CD4-positive, alpha-beta T cell treated with Interleukin-1 beta for 1 hour (primary cell): ENCODE measurements around the gene NSG2.
"Not testable (repeated sequence)": the region's sequence is repeated elsewhere in the genome, so short reads cannot be mapped to it uniquely, and the experiment has no call there.

Source experiments
- DNase-seq, 2 donors: peaks; one replicate each; pipeline ENCODE4 v3.0.0-alpha.2; 2020 to 2022

The NSG2 gene

DNA sequence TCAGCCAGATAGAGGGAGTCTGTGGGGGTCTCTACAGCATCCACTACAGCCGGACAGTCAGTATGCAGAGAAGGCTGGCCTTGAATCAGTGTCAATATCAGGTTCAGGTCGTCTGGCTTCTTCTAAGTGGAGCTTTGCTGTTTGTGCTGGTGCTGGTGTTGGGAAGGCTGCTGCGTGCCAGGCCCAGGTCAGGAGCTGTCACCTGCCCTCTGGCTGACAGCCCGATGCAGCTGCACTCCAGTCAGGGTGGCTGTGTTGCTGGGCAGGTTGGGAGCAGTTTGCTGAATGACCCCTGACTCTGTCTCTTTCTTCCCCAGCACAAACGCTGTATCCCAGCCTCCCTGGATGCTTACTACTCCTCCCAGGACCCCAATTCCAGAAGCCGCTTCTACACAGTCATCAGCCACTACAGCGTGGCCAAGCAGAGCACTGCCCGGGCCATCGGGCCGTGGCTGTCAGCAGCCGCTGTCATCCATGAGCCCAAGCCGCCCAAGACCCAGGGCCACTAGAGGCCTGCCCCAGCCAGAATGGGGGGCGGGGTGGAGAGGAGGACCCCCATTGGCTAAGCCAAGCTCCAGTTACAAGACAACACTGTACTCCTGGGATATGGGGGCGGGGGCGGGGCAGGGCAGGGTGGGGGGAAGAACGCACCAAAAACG, 61.6 kb downstream of the NSG2 start:
- no peak for DNase-seq

DNA sequence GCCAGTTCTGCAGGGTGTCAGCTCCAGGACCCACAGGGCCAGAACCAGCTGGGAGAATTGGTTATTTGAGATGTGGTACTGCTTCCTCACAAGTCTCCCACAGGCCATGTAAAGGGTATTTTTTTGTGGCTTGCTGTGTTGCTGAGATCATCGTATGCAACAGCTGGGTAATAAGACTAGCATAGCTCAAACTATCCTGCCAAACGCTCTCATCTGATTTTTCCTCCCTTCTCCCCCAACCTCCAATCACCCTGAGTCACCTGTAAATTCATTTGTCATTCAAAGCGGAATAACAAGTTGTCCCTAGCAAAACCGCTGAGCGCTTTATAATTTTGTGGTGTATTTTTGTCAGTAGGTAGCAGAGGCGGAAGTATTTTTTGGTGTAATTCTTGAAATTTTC, 63.2 kb downstream of the NSG2 start:
- DNase-seq = no peak

DNA sequence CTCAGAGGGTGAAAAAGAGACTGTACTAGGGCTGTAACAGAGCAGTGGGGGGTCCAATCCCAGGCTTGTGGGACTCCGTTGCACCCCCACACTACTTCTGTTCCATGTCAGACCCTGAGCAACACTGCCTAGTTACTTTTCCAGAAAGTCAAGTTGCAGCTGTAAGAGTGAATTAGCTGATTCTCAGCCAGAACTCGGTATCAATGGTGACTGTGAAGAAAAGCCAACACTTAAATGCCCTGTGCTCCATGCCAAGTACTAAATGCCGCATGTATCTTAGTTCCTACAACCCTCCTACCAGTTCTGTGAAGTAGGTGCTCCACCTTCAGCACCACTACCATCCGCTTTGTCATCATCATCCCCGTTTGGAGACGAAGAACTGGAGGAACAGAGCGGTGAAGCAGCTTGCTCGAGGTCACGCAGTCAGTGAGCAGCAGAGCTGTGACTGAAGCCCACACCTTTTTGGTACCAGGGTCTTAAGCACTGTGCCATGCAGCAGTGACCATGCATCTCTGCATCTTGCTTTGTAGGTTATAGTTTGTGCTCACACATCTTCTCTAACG, 64.3 kb downstream of the NSG2 start:
- no peak for DNase-seq

DNA sequence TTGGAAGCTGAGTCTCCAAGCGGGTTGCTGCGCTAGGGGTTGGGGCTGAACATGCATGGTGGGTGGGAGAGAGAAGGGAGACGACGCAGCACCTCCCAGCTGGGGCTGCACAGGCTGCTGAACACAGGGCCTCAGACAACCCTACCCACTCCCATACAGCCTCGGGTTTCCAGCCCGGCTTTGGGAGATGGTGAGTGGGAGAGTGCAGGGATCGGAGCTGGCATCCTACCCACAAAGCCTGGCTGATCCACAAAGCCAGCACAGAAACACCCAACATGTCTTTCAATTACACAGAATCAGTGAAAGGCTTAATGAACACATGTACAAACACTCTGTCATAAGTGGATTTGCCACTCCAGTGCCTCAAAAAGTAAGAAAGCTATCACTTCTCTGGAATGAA, 64.8 kb downstream of the NSG2 start:
- no peak for DNase-seq

DNA sequence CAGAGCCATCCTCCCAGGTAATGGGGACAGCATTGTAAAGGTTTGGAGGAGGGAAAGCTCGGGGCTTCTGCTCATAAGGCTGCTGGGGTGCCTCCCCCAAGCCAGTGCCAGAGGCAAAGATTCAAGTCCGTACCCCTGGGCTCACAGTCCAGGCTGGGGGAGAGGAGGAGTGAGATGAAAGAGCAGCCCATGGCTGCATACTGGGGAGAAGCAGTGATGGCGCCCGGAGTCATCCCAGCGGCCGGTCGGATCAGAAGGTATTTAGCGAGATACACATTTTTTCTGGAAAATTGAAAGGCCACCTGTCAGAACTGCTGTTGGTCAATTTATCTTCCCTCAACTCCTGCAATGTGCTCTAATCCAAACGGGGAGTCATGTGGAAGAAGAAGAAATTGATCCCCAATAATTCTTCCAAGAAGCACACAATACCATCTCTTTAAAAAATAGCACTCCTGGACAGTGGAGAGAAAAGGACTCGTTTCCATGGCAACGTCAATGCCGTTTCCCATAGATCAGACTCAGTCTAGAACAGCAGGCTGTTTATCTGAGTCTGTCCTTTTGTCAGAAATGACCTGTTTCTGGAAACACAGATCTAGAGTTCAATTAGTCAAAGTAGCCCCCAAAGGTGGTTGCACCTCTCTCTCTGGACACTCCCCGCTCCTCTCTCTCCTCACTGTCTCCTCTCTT, 65.9 kb downstream of the NSG2 start:
- no peak for DNase-seq

DNA sequence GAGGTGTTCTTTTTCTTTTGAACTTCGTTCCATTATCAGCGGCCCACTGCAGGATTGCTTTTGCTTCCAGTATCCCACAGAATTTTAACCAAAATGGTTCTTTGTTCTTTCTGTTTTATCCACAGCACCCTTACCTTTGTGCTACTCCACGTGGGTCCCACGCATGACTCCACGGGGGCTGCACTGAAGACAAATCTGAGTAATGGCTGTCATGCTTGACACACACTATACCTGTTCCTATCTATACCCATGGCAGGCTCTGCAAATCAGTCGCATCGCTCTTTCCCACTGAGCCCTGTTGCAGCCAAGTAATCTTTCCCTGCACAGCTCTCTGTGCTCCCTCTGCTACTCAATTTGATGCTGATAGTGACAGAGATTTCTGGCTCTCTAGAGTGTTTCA, 69.7 kb downstream of the NSG2 start:
- DNase-seq = no peak

DNA sequence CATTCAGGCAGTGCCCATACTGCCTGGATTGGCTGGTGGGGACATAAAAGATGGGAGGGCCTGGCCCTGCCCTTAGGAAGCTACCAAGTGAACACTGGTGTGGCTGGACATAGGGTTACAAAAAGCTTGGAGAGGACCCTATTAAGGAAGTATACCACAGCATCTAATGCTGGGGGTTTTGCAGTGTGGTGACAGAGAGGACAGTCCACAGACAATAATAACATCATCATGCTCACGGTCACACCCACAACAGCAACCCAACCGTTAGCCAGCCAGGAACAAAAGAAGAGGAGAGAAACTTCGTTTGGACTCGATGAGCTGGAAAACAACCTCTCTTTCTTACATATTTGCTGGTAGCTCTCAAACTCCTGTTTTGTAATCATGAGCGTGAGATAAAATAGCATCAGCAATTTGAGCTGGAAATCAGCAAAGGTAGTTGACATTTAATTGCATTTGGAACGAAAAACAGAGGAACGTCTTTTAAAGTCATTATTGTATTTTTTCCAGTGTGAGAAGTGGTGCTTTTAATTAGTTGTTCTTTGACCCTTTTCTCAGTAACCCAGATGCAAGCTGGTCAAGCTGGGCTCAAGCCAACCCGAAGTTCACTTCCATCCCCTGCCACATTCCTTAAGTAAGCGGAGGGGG, 73.4 kb downstream of the NSG2 start:
- DNase-seq = no peak

DNA sequence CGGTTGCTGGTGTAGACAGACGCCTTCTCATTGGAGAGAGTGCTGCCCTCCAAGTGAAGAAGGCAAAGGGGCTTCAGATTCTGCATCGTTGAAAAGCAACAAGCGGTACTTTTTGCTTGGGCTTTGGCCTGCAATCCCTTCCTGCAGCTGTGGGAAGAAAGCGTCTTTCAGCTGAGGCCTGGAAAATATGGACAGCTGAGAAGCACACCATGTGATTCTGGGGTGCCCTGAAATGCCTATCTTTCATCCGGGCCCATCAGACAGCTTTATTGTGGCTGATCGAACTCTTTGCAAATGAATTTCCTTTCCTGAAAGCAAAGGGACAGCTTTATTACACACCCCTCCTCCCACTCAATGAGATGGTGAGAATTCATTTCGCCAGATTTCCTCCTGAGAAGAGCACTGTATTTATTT, 74.0 kb downstream of the NSG2 start:
- DNase-seq = no peak

DNA sequence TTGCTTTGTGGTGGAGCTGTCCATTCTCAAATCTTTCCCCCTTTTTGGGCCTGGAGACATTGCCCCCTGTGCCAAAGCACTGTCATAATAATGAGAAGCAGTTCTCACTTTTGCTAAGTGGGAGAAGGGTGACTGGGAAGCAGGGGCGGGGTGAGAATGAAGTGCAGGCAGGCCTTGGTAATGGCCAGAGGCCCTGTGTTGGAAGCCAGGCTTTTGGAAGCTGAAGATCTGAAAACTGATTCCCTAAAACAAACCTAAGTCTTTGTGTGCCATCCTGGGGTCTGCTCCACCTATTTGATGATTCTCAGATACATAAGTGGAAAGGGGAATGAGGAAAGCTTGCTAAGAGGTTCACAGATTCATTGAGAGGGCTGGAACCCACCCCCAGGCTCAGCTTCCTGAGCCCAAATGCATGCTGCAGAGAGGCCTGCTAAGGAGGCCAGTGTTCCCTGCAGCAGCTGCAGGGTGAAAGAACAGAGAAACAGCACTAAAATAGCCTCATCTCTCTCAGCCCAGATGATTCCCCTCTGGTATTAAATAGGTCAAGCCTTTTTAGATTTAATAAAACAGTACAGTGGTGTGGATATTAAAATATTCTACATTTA, 75.0 kb downstream of the NSG2 start:
- DNase-seq = no peak

DNA sequence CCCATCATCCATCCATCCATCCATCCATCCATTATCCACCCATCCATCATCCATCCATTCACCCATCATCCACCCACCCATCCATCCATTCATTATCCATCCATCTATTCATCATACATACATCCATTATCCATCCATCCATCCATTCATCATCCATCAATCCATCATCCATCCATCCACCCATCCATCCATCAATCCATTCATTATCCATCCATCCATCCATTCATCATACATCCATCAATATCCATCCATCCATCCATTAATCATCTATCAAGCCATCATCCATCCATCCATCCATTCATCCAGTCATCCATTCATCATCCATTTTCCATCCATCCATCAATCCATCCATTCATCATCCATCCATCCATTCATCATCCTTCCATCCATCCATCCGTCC, 89.0 kb downstream of the NSG2 start:
- DNase-seq = no peak

DNA sequence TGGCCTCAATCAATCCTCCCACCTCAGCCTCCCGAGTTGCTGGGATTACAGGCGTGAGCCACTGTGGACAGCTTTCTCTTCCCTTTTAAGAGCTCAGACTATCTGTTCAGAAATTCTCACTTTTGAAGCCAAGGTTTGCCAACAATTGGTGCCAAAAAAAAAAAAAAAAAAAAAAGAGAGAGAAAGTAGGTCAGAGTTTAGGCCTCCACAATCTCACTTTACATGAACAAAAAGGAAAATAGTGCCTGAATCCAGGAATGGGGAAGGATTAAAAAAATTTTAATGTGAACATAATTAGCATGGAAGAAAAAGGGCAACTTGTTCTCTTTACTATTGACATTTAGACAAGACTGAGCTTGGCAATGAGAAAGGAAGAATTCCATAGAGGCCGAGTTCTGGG, 94.1 kb downstream of the NSG2 start:
- no peak for DNase-seq

DNA sequence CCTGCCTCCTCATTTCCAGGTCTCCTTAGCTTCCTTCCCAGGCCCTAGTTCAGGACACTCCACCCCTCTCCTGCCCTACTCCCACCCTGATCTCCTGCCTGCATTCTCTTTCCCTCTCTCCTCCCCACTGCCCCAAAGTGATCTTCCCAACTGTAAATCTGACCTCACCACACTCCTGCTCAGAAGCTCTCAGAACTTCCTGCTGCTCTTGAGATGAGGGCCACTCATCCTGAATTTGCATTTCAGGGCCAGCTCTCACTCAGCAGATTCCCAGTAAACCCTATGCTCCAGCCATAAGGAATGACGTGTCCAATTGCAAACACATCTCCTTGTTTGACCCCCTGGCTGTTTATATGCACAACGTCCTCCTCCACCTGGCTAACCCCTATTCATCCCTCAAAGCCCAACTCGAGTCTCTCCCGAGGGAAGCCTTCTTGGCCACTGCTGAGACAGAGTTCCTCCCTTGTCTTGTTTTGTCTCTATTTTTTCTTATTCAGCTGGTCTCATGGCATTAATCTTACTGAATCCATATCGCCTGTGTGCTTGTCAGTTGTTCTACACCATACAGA, 95.0 kb downstream of the NSG2 start:
- no peak for DNase-seq

DNA sequence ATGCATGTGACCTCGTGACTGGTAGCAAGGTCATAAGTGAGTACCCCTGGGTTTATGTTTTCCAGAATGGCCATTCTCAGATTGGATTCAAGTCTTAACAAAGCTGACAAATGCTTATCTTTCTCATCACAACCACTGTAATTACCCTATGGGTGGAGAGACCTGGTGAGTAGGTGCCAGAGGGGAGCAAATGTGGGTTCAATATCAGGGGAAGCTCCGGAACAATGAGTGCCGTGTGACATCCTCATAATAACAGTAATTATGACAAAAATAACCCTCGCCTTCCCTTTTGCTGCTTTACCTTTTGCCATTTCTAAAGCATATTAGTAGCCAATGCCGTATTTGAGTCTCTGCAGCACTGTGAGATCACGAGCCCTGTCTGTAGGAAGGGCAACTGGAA, 95.9 kb downstream of the NSG2 start:
- no peak for DNase-seq

DNA sequence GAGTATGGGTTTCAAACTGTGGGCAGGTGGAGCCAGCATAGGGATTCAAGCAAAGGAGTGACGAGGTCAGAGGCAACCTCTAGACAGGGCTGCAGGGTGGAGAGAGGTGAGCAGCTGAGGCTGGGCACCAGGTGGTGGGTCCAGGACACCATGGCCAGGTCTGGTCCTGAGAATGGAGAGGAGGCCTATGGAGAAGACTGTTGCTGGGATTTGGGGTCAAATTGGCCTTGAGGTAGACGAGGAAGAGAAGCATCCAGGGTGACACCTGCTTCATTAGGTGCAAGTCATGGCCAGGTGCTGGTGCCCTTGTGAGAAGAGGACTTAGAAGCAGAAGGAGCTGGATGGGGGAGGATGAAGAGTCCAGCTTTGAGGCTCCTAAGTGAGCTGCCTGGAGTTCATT, 99.6 kb downstream of the NSG2 start:
- DNase-seq = no peak

DNA sequence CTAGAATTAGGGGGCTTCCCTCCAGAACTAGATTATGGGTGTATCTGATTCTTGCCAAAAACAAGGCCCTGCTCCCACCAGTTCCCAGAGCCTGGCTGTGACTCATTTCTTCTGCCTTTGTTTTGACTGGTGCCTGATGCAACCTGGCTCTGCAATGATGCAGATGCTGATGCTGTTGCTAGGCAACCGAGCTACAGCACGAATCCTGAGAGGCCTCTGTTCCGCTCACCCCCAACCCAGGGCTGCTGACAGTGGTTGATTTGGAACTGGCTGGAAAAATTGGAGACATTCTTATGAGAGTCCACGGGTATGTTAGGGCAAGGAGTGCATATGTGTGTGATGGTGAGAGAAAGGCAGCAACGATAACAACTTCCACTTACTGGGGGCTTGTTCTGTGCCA, 100.3 kb downstream of the NSG2 start:
- no peak for DNase-seq

DNA sequence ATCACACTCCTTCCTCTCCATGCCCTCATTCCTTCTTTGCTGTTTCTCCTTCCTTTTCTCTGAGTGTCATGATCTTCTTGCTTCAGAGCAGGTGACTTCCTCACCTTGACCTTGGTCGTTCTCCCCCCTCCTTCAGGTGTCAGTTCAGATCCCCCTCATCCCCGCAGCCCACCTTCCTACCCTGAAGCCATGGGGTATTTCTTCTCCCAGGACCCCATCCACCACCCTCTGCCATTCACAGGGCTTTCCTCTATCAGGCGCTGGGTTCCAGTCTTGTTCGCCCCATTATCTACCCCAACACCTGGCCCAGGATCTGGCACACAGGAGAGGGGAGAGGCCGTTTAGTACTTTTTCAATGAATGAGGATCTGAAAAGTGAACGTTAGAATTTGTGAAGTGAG, 101.0 kb downstream of the NSG2 start:
- no peak for DNase-seq

DNA sequence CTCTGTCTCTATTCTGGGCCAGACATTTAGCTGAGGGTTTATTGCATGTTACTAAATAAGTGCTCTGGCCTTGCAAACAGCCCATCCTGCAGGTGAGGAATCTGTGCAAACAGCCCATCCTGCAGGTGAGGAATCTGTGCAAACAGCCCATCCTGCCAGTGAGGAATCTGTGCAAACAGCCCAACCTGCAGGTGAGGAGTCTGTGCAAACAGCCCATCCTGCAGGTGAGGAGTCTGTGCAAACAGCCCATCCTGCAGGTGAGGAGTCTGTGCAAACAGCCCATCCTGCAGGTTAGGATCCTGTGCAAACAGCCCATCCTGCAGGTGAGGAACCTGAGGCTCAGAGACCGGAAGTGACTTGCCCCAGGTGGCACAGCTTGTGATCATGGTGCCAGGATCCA, 101.5 kb downstream of the NSG2 start:
- not testable (repeated sequence) for DNase-seq

DNA sequence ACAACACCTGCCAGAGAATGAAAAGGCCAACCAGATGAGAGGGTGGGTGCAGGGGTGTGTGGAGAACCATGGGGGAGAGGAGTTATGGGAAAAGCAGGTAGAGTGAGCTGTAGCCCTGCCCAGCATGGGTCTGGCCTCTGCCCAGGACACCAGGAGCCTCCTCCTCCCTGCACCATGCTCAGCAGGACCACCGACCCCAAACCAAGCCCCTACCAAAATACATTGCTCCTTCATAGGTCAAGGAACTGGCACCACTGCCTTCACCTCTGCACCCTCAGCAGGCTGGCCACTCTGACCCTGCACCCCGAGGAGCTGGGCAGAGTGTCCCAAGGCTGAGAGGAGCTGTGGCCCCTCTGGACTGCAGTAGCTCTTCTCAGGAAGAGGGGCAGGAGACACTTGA, 102.0 kb downstream of the NSG2 start:
- DNase-seq = no peak

DNA sequence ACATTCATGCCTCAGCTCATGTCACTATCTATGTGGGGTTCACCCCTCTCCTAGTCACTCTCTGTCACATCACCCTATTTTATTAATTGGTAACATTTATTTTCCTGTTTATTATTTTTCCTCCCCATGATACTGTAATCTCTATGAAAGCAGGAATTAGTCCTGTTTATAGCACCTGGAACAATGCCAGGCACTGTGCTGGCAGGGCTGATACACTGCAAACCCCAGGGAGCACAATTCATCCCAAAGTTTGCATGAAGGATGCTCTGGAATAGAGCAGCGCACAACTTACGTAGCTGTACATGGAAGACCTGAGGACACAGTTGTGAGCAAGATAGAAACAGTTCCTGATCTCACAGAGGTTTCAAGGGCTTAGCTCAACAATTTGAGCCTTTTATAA, 103.2 kb downstream of the NSG2 start:
- DNase-seq = no peak

DNA sequence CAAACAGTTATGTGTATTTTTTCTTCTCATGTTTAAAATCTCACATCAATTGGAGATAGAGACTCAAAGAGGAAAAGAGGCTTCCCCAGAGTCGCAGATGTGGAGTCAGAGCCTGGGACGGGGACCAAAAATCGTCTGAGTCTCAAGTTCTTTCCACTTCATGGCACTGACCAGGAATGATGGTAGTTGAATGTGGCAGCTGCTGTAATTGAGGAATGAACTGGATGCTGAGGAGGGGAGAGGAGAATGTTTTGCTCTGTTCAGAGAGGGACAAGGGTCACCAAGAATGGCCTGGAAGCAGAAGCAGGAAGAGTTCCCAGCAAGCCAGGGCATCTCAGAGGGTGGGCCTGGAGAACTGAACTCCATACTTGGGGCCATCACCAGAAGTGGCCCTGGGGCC, 103.9 kb downstream of the NSG2 start:
- DNase-seq = no peak

DNA sequence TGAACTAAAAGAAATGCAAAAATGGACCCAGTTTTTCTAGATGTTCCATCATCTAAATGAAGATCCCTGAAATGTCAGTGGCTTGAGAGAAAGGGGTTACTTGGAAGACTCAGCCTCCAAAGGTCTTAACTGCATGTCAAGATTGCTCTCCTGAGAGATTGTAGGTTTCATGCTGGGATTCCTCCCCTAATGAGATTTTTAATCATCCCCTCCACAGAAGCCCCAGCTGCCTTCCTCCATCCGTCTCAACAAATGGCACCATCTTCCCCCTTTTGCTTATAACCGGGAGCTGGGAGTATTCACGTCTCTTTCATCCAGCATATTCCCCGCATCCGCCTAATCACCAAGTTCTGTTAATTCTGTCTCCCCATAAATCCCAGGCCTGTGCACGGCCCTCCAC, 104.5 kb downstream of the NSG2 start:
- DNase-seq = no peak

DNA sequence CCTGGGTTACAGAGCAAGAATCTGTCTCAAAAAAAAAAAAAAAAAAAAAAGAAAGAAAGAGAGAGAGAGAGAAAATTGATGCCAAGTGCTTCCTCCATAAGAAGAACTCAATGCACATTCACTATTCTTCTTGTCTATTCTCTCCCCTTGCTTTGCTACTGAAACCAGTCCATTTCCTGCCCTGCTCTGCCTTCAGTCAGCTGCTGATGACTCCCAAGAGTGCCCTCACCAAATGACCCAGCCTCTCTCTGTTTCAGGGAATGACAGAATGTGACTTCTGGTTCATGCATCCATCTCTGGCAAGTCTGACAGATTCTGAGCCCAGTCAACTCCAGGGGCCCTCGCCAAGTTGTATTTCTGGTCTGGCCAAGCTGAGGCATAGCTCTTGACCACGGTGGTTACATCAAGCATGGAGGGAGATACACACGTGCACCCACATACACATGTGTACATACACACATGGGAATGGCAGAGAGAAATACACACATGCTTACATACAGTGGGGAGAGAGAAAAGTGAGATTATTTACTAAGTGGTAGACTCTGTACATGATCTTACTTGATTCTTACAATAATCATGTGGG, 106.2 kb downstream of the NSG2 start:
- DNase-seq = no peak

DNA sequence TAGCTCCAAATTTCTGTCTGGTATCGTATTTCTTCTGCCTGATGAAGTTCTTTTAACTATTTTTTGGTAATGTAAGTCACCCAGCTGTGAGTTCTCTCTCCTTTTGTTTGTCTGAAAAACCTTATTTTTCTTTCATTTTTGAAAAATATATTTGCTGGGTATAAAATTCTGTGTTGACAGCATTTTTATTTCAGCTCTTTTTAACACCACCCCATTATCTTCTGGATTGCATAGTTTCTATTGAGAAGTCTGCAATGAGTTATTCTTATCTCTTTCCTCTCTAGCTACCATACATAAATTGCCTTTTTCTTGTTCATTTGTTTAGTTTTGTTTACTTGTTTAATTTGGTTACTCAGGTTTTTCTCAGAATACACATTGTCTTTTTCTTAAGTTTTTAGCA, 109.1 kb downstream of the NSG2 start:
- DNase-seq = no peak
